Osteoblast (primary cell): Measurements from ENCODE around the gene RAB3GAP2. TPM values are rescaled to one million over a fixed set of nuclear protein-coding genes. Genes with fewer than 3 reads are reported as not detected.
A peak's percentile ranks its signal among the peaks of the same experiment; 100 is the strongest.
"Not testable (repeated sequence)": the region's sequence is repeated elsewhere in the genome, so short reads cannot be mapped to it uniquely, and the experiment has no call there.

Source experiments
- DNase-seq: peaks from one replicate; pipeline ENCODE4 v3.0.0; 2011; ENCODE audit warnings: low spot score, mixed read lengths; ENCODE audit not compliant: insufficient read length; ENCODE audit errors: missing footprints
- H2AFZ ChIP-seq: 2 replicates; pipeline ENCODE4 v1.6.0; 2011; ENCODE audit warnings: mild to moderate bottlenecking, low read length
- H3K27ac ChIP-seq: 2 replicates; pipeline ENCODE4 v1.5.1; 2011; ENCODE audit warnings: mild to moderate bottlenecking, low read depth, low read length, moderate library complexity
- H3K27me3 ChIP-seq: 2 replicates; pipeline ENCODE4 v1.6.0; 2012; ENCODE audit warnings: mild to moderate bottlenecking, control low read depth, inconsistent platforms, low read length, moderate library complexity; ENCODE audit not compliant: insufficient read depth
- H3K36me3 ChIP-seq: 2 replicates; pipeline ENCODE4 v1.5.1; 2011; ENCODE audit warnings: mild to moderate bottlenecking, low read length, control low read depth, moderate library complexity; ENCODE audit not compliant: insufficient read depth
- H3K4me1 ChIP-seq: 2 replicates; pipeline ENCODE4 v1.5.1; 2011; ENCODE audit warnings: mild to moderate bottlenecking, low read length, control low read depth, moderate library complexity; ENCODE audit not compliant: insufficient read depth
- H3K4me2 ChIP-seq: 2 replicates; pipeline ENCODE4 v1.6.0; 2011; ENCODE audit warnings: mild to moderate bottlenecking, low read length; ENCODE audit not compliant: insufficient read depth
- H3K4me3 ChIP-seq: fragments of 200-600 bp; sonication (generic); 3 replicates; pipeline ENCODE4 v1.5.1; 2012; ENCODE audit warnings: mild to moderate bottlenecking, low read length, inconsistent platforms; ENCODE audit not compliant: insufficient read depth
- H3K79me2 ChIP-seq: 2 replicates; pipeline ENCODE4 v1.6.0; 2012; ENCODE audit warnings: mild to moderate bottlenecking, low read length, control low read depth, inconsistent platforms; ENCODE audit not compliant: insufficient read depth
- H3K9me3 ChIP-seq: 2 replicates; pipeline ENCODE4 v1.5.1; 2011; ENCODE audit warnings: low read depth, low read length, control low read depth
- H4K20me1 ChIP-seq: 2 replicates; pipeline ENCODE4 v1.6.0; 2012; ENCODE audit warnings: mild to moderate bottlenecking, low read length, control low read depth; ENCODE audit not compliant: insufficient read depth
- CTCF ChIP-seq: IDR thresholded peaks from 2 replicates; pipeline ENCODE4 v1.5.1; 2011; ENCODE audit warnings: mild to moderate bottlenecking, low read depth, low read length, moderate library complexity; ENCODE audit errors: extremely low read depth
- total RNA-seq: library from RNA; depleted of rRNA; stranded (reverse); fragments of >200 nt; gene quantifications from 2 replicates; pipeline ENCODE4 v1.2.3, GENCODE V29; 2012

The RAB3GAP2 gene
- total RNA-seq, 1 donor, result 44.2 TPM

- Histone ChIP-seq H3K27me3 (no peaks in the 10 kb centered on the region), H3K4me3 (no peak overlapping the region), H3K9me3 (no peaks in the 10 kb centered on the region), H3K4me2 (peak overlapping the region; percentile 2), H3K36me3 (peaks cover 3% of the 10 kb centered on the region), H4K20me1 (peaks cover 49% of the 10 kb centered on the region), H2AFZ (no peak overlapping the region), H3K27ac (no peak overlapping the region), H3K79me2 (peaks cover 87% of the 10 kb centered on the region), H3K4me1 (peaks cover 8% of the 10 kb centered on the region)
- DNase-seq, result no peak
- no peak for TF ChIP-seq CTCF
Observed at GRCh38 chr1:220221670-220222069, 50.6 kb downstream of the RAB3GAP2 start.

- H3K79me2 ChIP-seq, result peaks cover 87% of the 10 kb centered on the region
- no peak overlapping the region for H3K27ac ChIP-seq
- H4K20me1 ChIP-seq, result peaks cover 49% of the 10 kb centered on the region
Observed at GRCh38 chr1:220221269-220221668, 51.0 kb downstream of the RAB3GAP2 start.

GRCh38 chr1:220220699-220221040 is 51.6 kb downstream of the RAB3GAP2 start:
- DNase-seq, H3K4me1 ChIP-seq, H3K27ac ChIP-seq, H3K4me3 ChIP-seq, H3K4me2 ChIP-seq, H3K27me3 ChIP-seq, H3K36me3 ChIP-seq, H2AFZ ChIP-seq, H3K9me3 ChIP-seq: not testable (repeated sequence)
- Histone ChIP-seq H3K79me2 (peaks cover 87% of the 10 kb centered on the region), H4K20me1 (peaks cover 45% of the 10 kb centered on the region)

More at GRCh38 chr1:220221269-220221668, 51.0 kb downstream of the RAB3GAP2 start:
- peaks cover 8% of the 10 kb centered on the region for H3K4me1 ChIP-seq
- H3K27me3 ChIP-seq, result no peaks in the 10 kb centered on the region
- peaks cover 3% of the 10 kb centered on the region for H3K36me3 ChIP-seq
- H3K9me3 ChIP-seq, result no peaks in the 10 kb centered on the region
- H3K4me3 ChIP-seq, result no peak overlapping the region
- no peak for TF ChIP-seq CTCF
- H3K4me2 ChIP-seq, result no peak overlapping the region
- no peak for DNase-seq
- H2AFZ ChIP-seq, result no peak overlapping the region

GRCh38 chr1:220219865-220220698 is 52.2 kb downstream of the RAB3GAP2 start:
- no peaks in the 10 kb centered on the region for H3K36me3 ChIP-seq

More at GRCh38 chr1:220219865-220220698, 52.2 kb downstream of the RAB3GAP2 start:
- TF ChIP-seq CTCF, result no peak
- H3K4me3 ChIP-seq, result no peak overlapping the region
- no peak overlapping the region for H2AFZ ChIP-seq
- H3K9me3 ChIP-seq, result no peaks in the 10 kb centered on the region
- peaks cover 41% of the 10 kb centered on the region for H4K20me1 ChIP-seq
- peaks cover 87% of the 10 kb centered on the region for H3K79me2 ChIP-seq
- no peaks in the 10 kb centered on the region for H3K27me3 ChIP-seq
- no peak overlapping the region for H3K27ac ChIP-seq
- no peak for DNase-seq
- peaks cover 8% of the 10 kb centered on the region for H3K4me1 ChIP-seq
- no peak overlapping the region for H3K4me2 ChIP-seq
